CD4-positive, alpha-beta T cell treated with Interleukin-12 subunit alpha and Interleukin-12 subunit beta, for 1 hour (primary cell): ENCODE data around the gene CDKN1C.
A peak's percentile ranks its signal among the peaks of the same experiment; 100 is the strongest.

ENCODE experiments used
- DNase-seq: peaks from one replicate; pipeline ENCODE4 v3.0.0-alpha.2; 2020

The CDKN1C gene

DNA sequence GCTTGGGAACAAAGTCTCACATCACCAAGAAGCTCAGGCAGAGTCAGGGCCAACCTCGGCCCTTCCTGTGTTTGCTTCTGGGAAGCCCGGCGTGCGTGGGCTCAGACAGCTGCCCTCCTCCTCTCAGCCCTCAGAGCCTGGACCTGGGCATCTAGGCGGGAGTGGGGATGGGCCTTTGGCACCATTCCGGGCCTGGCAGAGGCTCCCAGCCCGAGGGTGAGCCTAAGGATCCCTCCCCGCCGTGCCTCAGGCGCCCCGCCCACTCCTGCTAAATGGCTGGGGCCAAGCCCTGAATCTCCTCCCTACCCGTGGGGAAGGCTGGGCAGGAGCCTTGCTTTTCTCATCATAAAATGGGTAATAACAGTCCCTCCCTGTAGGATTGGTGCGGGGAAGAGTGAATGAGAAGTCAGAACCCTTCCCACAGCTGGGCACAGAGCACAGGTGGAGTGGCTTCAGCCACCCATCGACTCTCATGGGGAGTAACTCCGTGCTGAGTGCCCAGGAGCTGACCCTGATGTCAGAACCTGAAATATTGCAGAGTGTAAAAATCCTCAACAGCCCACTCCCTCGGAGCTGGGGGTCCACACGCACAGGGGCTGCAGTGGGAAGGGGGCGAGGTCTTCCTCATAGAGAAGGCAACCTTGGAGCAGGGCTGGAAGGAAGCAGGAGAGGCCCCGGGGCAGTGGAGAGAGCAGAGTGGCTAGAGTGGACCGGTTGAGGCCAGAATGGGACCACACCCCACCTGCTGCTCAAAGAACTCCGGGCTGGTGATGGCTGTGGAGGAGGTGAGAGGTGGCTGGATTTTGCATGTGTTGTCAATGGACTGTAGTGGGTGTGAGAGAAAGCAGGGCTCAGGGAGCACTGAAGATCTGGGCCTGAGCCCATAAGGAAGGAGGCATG is 18.8 kb upstream of the CDKN1C start:
- DNase-seq, result no peak

DNA sequence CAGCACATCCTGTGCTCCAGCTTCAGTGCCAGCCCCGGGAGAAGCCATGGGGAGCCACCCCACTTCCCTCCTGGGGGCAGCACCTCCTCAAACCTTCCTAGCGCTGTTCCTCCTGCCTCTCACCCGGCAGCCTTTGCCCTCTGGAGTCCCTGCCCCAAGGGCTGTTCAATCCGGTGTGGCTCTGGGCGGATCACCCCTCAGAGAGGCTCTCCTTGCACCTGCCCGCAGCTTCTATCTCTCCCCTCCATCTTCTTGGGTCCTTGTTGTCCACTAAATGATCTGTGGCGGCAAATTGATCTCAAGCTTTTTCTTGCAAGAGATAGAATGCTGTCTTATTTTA is 18.1 kb upstream of the CDKN1C start:
- DNase-seq, result no peak

DNA sequence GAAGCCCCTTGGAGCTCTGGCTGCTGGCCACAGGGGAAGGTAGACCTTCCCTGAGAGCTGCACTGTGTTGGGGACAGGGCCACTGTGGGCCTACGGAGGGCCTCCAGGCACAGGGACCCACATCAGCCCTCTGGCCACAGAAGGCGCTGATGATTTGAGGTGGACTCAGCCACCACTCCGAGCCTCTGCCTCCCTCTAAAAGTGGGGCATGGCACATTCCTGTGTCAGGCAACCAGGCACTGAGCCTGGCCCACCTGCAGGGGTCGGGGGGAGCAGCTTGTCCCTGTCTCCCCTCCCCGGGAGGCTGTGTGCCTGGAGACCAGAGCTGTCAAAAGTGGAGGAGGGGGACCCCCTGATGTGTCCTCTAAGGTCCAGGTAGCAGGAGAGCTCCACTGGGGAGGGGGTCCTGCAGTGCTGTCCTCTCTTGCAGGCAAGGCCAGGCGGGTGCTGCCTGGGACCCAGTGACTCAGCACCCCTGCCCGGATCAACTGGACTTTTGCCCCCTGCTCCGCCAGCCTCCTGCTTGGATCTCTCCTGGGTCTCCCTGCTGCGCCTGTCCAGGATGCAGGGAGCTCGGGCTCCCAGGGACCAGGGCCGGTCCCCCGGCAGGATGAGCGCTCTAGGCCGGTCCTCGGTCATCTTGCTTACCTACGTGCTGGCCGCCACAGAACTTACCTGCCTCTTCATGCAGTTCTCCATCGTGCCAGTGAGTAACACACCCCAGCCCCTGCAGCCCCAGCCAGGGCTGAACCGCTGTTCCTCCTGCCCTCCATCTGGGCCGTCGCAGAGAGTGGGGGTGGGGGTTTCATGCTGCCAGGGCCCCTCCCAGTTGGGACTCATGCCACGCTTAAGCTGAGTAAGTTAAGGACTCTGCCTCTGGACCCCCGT is 17.5 kb upstream of the CDKN1C start:
- DNase-seq, result no peak

DNA sequence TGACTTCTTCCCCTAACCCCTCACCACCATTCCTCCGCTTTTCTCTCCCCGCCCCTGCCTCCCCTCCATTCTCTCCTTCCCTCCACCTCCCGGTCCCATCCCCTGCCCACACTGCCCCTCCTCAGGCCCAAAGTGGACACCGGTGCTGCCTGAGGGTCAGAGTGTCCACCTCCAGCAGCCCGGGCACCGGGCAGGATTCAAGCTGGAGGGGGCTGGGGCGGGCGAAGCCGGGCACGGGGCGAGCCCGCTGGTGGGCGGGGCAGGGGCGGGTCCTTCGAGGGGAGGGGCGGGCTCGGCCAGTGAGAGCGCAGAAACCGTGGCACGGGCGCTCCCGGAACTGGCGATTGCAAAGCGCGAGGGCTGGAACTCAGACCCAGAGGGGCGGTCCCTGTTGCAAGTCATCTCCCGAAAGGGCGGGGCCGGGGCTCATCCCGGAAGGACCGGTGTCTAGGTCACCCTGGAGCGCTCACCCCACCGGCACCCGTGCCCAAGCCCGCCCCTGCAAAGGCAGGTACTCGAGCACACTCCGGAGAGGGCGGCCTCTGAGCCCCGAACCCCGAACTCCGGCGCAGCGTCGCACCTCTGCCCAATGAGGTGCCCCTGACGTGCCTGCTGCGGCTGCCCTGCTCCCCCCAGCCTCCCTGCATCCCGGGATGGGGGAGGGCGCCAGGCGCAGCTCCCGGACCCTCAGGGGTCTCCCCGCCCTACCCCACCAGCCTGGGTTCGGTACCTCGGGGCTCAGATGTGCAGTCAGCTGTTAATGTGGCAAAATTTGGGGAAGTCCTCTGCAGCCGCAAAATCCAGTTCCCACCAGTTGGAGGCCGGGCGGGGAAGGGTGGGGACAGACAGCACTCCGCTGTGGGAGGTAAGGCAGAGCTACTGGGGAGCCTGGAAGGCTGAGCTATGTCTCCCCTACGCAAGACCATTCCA is 16.5 kb upstream of the CDKN1C start:
- peak; percentile 94 for DNase-seq

DNA sequence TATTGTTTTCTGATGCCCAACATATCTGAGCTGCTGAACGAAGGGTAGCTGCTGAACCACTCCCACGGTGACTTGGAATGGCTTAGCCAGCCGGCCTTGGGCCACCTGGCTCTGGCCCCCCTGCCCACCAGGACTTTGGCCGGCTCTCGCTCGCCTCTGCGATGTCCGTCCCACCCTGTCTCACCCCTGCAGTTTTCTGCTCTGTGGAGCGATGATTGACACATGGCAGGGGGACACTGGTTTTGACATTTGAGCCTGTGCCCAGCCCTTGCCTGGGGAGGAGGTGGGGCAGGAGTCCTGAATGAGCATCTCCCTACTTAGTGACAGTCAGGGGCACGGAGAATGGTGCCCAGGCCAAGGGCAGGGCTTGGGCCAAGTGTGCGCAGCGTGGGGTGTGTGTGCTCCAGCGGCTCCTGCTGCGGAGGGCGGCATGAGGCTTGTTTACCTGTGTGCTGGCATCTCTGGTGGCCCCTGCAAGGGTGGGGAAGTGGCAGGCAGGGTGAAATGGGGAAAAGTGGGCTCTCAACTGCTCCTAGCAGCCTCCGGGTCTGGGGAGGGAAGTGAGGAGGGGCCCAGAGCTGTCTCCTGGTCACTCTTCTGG is 15.7 kb upstream of the CDKN1C start:
- DNase-seq, result no peak

DNA sequence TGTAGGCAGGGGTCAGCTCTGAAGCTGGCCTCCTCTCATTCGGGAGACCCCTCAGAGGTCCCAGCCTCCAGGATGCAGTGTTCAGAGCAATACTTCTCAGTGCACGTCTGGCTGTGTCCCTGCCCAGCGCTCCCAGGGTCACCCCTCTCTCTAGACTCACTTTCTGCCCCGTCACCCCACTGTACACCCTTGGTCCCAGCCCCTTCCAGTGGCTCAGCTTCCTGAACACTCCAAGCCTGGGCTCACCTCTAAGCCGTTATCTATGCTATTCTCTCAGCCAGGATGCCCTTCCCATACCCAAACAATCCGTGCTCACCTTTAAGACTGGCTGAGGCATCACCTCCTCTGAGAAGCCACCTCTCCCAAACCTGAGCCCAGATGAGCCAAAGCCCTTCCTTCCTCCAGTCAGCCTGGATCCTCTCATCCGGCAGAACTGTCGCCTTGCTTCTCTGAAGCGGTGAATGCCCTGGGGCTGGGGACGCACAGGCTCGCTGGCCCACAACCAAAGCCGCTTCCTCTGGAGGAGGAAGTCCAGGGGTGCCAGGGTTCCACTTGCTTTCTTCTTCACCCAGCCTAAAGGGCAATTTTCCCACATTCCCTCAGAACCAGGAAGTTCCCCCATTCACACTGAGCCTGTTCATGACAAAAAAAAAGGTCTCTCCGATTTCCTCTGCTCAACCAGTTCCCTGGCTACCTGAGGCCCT is 13.7 kb upstream of the CDKN1C start:
- no peak for DNase-seq

DNA sequence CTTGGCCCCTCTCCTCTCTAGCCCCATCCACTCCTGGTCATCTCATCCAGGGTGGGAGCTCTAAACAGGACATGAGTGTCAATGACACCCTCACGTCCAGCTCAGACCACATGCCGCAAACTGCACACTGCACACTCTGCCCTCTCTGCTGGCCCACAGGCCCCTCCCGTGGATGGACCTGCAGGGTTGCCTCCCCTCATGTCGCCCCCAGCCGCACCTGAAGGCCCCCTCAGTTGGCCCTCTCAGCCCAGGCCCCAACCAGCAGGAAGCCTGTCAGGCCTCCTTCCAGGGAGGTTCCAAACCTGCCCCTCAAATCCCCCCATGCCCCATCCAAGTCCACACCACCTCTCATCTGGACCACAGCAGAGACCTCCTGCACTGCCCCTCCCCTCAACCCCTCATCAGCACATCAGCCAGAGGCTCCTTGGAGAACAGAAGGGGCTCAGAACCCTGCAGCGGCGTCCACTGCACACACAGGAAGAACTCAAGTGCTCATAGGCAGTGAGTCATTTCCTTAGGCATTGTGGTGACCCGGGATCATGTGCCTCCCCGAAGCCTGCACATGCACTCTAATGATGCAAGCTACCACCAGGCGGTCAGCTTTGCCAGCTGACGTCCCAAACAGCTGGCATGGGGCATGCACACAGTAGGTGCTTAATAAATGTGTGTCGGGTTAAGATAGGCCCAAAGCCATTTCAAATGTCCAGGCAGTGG is 12.9 kb upstream of the CDKN1C start:
- DNase-seq, result peak; percentile 68

DNA sequence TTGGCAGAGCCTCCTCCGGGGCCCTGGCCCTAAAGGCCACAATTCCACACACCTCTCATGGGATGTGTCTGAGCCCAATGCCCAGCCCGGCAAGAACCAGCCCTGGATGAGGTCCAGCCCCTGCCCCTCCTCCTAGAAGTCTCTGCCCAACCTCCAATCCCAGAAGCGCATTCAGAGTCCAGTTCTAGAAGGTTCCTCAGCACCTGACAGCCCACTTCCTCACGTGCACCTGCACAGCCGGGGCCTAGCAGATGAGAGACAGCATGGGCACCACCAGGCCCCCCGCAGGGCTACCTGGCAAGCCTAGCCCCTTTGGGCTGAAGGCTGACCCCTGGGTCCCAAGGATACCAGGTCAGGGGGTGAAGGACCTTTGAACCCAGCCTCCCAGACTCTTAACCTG is 11.5 kb upstream of the CDKN1C start:
- DNase-seq, result no peak

DNA sequence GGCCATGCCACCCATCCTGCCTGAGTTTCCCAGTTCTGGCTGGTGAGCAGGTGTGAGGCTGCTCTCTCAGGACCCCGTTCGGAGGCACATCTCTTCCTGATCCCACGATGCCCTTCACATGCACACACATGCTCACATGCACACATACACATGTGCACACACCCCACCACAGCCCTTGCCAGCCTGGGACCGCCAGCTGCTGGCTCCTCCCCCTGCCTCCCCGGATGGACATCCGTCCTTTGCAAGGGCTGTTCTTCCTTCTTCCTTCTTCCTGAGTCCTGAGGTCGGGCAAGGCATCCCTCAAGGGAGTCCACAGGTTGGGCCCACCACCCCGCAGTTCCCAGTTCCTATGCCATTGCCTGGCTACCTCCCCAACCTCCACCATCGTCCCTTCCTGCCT is 10.5 kb upstream of the CDKN1C start:
- DNase-seq, result no peak

DNA sequence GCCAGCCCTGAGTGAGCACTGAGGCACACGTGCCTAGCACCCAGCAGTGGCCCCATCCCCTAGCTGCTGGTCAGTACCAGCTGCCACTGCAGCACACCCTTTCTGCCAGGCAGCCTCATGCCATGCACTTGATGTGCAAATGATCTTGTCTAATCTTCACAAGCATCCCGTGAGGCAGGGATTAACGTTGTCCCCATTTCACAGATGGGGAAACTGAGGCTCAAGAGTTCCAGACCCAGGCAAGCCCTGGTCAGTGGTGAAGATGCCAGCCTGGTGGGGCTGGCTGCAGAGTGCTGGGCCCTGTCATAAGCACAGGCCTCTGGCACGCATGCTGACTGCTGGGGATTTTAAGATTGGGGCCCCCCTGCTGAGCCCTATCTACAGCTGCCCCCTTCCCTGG is 8.4 kb upstream of the CDKN1C start:
- DNase-seq, result no peak

DNA sequence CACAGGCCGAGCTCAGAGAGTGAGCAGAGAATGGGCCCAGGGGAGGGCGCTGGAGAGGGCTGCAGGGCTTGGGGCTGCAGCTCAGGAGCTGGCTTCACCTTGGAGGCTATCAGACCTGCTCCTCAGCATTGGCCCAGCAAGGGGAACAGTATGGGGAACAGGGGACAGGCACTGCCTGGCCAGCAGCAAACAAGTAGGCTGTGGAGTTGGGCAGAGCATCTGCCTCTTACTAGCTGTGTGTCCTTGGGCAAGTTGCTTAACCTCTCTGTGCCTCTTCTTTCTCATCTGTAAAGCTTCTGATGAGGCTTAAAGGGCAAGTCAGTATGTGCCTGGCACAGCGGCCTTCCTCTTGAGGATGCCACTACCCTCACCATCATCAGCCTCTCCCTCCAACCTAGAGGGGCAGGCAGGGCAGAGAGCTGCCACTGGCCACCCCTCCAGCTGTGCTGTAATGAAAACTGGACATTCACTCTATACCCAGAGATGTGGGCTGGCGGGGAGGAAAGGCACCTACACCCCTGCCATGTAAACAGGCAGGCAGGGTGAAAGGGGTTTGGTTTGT is 7.5 kb upstream of the CDKN1C start:
- peak; percentile 52 for DNase-seq

DNA sequence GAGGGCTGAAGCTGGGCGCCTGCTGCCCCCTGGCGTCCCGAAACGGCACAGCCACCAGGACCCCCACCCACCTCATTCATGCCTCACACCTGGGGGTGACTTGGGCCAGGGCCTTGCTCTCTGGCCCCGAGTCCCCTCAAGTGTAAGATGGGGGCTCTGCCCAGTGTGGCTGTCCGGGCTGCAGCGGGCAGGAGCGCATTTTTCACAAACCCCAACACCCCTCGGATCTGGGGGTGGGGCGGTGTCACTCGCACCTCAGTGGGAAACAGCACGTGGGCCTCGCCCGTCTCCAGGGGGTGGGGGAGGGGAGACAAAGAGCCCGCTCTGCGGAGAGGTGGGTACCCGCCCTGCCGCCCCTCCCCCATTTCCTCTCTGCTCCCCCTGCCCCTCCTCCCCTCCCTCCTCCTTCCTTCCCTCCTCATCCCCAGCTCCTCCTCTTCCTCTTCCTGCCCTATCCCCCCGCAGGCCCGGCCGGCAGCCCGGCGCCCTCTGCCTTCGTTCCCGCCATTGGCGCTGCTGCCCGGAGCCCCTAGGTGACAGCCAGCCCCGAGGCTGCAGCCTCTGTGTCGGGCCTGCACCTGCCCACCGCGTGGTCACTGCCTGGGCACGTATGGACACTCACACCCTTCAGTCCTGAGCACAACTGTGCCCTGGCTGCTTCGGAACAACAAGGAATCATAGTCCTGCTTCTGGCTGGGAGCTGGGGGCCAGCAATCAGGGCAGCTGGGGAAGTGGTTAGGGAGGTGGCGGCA is 6.8 kb upstream of the CDKN1C start:
- peak; percentile 76 for DNase-seq

DNA sequence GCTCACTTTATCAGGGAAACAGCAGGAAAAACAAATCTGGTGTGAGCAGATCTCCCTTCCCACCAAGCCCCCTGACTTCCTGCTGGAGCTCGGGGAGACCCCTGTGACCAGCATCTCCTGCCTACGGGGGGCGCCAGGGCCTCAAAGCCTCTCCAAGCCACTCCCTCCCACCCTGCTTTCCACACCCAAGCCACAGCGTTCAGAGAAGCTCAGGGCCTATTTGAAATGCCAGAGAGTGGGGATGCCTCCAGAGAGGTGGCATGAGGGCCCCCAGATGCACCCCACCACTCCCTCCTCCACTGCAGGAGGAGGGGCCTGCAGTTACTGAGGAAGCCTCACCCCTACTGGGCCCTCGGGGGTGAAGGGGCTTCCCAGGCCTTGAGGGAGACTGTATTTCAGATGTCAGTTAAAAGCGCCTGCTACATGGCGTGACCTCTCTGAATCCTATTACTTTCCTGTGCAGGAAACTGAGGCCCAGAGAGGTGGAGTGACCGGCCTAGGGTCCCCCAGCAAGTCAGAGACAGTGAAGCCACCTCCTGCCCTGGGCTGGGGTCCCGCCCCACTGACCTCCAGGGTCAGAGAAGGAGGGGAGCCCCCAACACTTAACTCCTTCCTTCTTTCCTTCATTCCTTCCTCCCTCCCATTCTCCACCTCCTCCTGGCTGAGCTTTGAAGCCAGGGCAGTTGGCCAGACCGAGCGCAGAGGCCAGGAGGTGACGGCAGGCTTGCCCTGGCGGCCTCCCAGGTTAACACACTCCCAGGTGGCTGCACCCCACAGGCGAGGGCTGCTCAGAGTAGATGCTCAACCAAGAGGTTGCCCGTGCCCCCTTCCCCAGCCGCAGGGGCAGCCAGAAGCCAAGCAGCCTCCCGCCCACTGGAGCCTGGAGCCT is 6.0 kb upstream of the CDKN1C start:
- no peak for DNase-seq

DNA sequence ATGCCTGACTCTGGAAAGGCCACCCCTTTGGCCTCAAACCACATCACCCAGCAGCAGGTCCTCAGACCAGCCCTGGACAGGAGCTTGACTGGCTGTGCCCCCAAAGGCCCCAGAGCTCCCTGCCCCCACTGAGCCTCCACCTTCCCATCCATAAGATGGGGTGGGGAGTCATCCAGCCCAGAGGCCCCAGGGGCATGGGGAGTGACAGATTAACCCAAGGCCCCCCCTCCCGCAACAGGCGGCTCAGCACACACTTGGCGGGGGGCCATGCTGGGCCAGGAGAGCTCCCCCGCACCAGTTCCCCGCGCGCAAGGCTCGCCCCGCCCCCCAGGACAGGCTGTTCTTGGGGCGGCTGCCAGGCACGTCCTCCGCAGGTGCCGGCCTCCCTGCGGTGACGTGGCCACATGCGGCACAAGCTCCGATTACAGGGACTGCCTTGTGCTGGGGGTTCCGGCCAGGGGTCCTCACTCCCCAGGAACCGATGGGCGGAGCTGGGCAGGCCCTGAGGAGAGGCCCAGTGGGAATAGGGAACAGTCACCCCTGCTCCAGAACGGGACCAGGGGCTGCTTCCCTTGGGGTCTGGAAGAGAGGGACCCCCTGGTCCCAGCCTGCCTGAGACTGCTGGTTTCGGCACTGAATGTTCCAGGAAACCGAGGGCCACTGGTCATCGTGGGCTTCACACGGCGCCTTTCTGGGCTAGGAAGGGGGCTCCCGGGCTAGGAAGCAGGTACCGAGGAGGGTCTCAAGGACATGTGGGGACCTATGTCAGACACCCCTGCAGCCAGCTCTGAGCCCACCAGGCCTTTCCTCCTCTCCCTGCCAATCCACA is 5.1 kb upstream of the CDKN1C start:
- DNase-seq, result no peak

DNA sequence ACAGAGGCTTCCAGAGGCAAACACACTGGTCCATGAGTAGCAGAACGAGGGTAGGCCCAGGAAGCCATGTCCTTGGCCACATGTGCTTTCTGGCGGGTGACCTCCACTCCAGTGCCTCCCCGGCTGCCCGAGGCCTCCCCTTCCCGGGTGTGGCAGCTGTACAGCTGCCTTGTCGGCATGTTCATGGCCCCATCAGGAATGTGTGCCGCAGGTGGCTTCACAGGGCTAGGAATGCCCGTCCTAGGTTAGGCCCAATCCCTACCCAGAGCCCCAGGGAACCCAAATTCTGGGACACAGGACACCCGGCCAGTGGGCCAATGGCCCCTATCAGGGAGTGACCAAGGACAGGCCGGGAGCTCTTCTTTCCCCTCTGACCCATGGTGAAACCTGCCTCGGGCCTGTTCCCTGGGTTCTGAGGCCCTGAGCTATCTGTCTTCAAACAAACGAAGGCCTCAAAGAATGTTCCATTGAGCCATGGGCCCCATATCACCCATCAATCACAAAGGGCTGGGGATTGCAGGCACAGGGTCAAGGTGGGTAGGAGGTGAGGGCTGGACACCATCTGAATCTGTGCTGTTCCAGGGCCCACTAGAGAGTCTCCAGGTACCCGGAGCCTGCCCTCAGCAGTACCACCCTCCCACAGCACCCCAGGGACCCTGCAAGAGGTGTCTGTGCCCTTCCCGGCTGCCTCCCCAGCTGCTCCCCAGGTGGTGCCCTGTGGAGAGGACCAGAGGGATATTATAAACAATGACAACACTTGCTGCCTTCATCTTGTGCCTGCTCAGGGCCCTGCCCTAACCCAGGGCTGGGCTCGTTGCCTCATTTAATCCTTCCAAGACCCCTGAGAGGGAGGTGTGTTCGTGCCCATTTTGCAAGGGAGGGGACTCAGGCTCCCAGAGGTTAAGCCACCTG is 4.0 kb upstream of the CDKN1C start:
- DNase-seq, result no peak

DNA sequence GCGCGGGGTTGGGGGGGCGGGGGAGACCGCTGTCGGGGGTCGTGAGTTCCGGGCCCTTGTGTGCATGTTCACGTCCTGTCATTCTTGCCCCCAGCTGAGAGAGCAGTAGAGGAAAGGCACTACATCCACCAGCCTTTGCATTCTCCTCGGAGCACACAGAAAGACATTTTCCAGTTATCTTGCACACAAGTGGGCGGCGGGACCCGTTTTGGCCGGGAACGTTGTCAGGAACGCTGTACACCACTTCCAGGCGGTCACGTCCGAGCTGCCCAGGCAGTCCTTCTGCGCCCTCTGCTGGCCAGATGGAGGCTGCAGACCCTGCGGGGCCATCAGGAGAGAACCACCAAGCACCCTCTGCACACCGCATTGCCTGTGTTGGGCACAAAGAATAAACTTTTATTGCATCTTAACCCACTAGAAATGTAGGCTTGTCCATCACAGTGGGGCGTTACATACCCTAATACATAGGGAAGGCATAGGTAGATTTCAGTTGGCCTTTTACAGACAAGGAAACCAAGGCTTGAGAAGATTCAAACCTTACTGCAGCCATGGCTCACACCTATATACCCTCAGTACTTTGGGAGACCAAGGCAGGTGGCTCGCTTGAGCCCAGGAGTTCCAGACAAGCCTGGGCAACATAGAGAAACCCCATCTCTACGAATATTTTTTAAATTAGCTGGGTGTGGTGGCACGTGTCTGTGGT is 2.8 kb upstream of the CDKN1C start:
- peak; percentile 87 for DNase-seq
